CD1c-positive myeloid dendritic cell (primary cell): ENCODE results near the gene TENM4.

Source experiments
- DNase-seq: peaks from one replicate; pipeline ENCODE4 v3.0.0-alpha.2; 2016; ENCODE audit errors: extremely low spot score

The TENM4 gene

GRCh38 chr11:79060081-79060953 lies 380.5 kb downstream of the TENM4 start:
- DNase-seq: no peak

- DNase-seq: no peak
Observed at GRCh38 chr11:79059141-79059540, 381.7 kb downstream of the TENM4 start.

GRCh38 chr11:79055856-79056631 lies 384.8 kb downstream of the TENM4 start:
- DNase-seq: no peak

GRCh38 chr11:79054636-79055035 lies 386.2 kb downstream of the TENM4 start:
- DNase-seq: no peak

- DNase-seq: no peak
Observed at GRCh38 chr11:79052544-79052943, 388.3 kb downstream of the TENM4 start.

GRCh38 chr11:79050786-79051185 lies 390.0 kb downstream of the TENM4 start:
- no peak for DNase-seq

GRCh38 chr11:79049741-79050179 lies 391.1 kb downstream of the TENM4 start:
- no peak for DNase-seq

GRCh38 chr11:79047980-79048379 lies 392.9 kb downstream of the TENM4 start:
- DNase-seq: no peak

GRCh38 chr11:79047321-79047720 lies 393.5 kb downstream of the TENM4 start:
- no peak for DNase-seq

- DNase-seq: no peak
Observed at GRCh38 chr11:79046366-79046765, 394.5 kb downstream of the TENM4 start.

- DNase-seq: no peak
Observed at GRCh38 chr11:79045800-79046304, 395.0 kb downstream of the TENM4 start.

GRCh38 chr11:79045018-79045799 lies 395.6 kb downstream of the TENM4 start:
- no peak for DNase-seq

GRCh38 chr11:79044201-79044600 lies 396.6 kb downstream of the TENM4 start:
- DNase-seq: no peak

GRCh38 chr11:79043726-79044125 lies 397.1 kb downstream of the TENM4 start:
- DNase-seq: no peak

GRCh38 chr11:79042824-79043223 lies 398.0 kb downstream of the TENM4 start:
- DNase-seq: no peak

GRCh38 chr11:79040348-79040747 lies 400.5 kb downstream of the TENM4 start:
- no peak for DNase-seq

GRCh38 chr11:79039122-79039521 lies 401.7 kb downstream of the TENM4 start:
- DNase-seq: no peak

GRCh38 chr11:79035881-79036280 lies 404.9 kb downstream of the TENM4 start:
- DNase-seq: no peak

GRCh38 chr11:79033833-79034232 lies 407.0 kb downstream of the TENM4 start:
- no peak for DNase-seq

GRCh38 chr11:79030448-79030847 lies 410.4 kb downstream of the TENM4 start:
- DNase-seq: no peak

- no peak for DNase-seq
Observed at GRCh38 chr11:79028225-79028624, 412.6 kb downstream of the TENM4 start.
